ENCODE measurements around the gene RSPH4A.
A peak's percentile ranks its signal among the peaks of the same experiment; 100 is the strongest.

The RSPH4A gene

DNA sequence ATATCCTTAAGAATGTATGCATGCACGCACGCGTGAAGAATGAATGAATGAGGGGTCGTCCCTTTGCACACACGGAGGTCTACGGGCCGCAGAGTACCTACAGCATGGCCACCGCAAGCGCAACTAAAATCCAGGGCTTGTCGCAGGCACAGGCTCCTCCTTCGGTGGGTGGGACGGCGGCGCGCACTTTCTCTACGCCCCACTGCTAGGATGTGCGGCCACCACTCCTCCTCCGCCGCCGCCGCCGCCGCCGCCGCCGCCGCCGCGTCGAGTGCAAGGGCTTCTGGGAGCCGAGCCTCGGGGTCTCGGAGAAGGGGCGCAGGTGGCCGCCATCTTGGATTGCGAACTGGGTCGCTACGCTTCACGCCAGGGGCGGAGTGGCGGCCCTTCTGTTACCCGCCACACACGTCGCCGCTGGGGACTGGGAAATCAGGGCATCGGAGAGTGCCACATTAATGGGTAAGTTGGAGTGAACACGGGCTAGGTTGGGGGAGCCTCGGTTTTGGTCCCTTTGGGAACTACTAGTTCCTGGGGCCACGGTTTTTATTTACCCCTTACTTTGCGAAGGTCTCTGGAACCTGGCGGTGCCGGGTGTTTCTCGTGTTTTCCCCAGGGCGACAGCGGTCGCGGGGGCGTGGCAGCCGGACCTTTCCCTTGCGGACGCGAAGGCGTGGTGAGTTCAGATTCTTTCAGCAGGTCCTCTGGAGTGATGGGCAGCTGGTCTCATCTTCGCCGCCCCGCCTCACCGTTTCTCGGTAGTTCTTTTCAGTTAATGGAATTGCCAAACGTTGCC, 64.8 kb downstream of the RSPH4A start, which contains the start of gene KPNA5 (continued):
- TF ChIP-seq ZSCAN30 (tag by site-specific recombination; IDR thresholded peaks at IDR 0.05) (peak; percentile 20; the same call in 1 of the 2 replicates), PATZ1 (tag by site-specific recombination; IDR thresholded peaks at IDR 0.05) (peak; percentile 59), KLF10 (tag by site-specific recombination; IDR thresholded peaks at IDR 0.05) (peak; percentile 54), ZNF510 (tag by site-specific recombination; IDR thresholded peaks at IDR 0.05; ENCODE audit: insufficient replicate concordance) (no peak), ZNF473 (tag by site-specific recombination; IDR thresholded peaks at IDR 0.05) (no peak), ZNF292 (tag by site-specific recombination; IDR thresholded peaks at IDR 0.05; ENCODE audit: borderline replicate concordance, low read depth) (no peak), ZNF175 (tag by site-specific recombination; IDR thresholded peaks at IDR 0.05) (no peak), ZBTB48 (tag by site-specific recombination; IDR thresholded peaks at IDR 0.05) (peak; percentile 84), SCRT2 (tag by site-specific recombination; IDR thresholded peaks at IDR 0.05) (no peak), ZNF692 (tag by site-specific recombination; IDR thresholded peaks at IDR 0.05) (peak; percentile 63; the same call in 1 of the 2 replicates), ZEB2 (tag by site-specific recombination; IDR thresholded peaks at IDR 0.05) (peak; percentile 84), ZFHX2 (tag by site-specific recombination; conservative IDR thresholded peaks at IDR 0.05) (peak; percentile 49), KLF16 (tag by site-specific recombination; IDR thresholded peaks at IDR 0.05) (0 out of 2 replicates have a peak, but pooled peaks have one; percentile 53), ZNF776 (tag by site-specific recombination; IDR thresholded peaks at IDR 0.05; ENCODE audit: borderline replicate concordance) (no peak), GLIS2 (tag by site-specific recombination; IDR thresholded peaks at IDR 0.05) (peak; percentile 70), ZNF350 (tag by site-specific recombination; IDR thresholded peaks at IDR 0.05) (no peak), YY1 (tag by site-specific recombination; IDR thresholded peaks at IDR 0.05) (peak; percentile 91), TRIM28 (IDR thresholded peaks at IDR 0.05; ENCODE audit: borderline replicate concordance, low read length) (peak; percentile 70), ZNF76 (tag by site-specific recombination; IDR thresholded peaks at IDR 0.05; ENCODE audit: borderline replicate concordance, low read depth) (peak; percentile 91), ZNF148 (tag by site-specific recombination; IDR thresholded peaks at IDR 0.05; ENCODE audit: borderline replicate concordance) (no peak), ZSCAN23 (tag by site-specific recombination; IDR thresholded peaks at IDR 0.05) (0 out of 2 replicates have a peak, but pooled peaks have one; percentile 53), ZNF426 (tag by site-specific recombination; IDR thresholded peaks at IDR 0.05) (no peak), ZBTB49 (tag by site-specific recombination; IDR thresholded peaks at IDR 0.05; ENCODE audit: low read depth) (no peak), MYNN (tag by site-specific recombination; IDR thresholded peaks at IDR 0.05; ENCODE audit: borderline replicate concordance) (peak; percentile 32; the same call in 1 of the 2 replicates), KLF9 (tag by site-specific recombination; IDR thresholded peaks at IDR 0.05; ENCODE audit: low read depth) (peak; percentile 90), SP7 (tag by site-specific recombination; IDR thresholded peaks at IDR 0.05) (peak; percentile 37; the same call in 1 of the 2 replicates), PRDM10 (tag by site-specific recombination; IDR thresholded peaks at IDR 0.05) (peak; percentile 63; the same call in 1 of the 2 replicates)
